HepG2 (cell line): ENCODE measurements around the gene NUBP2. TPM values are rescaled to one million over a fixed set of nuclear protein-coding genes. Genes with fewer than 3 reads are reported as not detected.

ENCODE experiments used
- CEBPG ChIP-seq: IDR thresholded peaks from 2 replicates; pipeline ENCODE4 v1.6.1; 2016
- GZF1 ChIP-seq: sonication (generic); formaldehyde crosslinking; IDR thresholded peaks from 2 replicates; pipeline ENCODE4 v1.5.1; 2020; ENCODE audit warnings: mild to moderate bottlenecking, missing genetic modification reagents
- IRF1 ChIP-seq: sonication (generic); formaldehyde crosslinking; IDR thresholded peaks from 2 replicates; pipeline ENCODE4 v1.4.0; 2020; ENCODE audit warnings: low read depth, mild to moderate bottlenecking, missing genetic modification reagents
- KDM2A ChIP-seq: sonication (generic); formaldehyde crosslinking; IDR thresholded peaks from 2 replicates; pipeline ENCODE4 v1.4.0; 2020; ENCODE audit warnings: low read depth, missing genetic modification reagents, borderline replicate concordance
- MIXL1 ChIP-seq: IDR thresholded peaks from 2 replicates; pipeline ENCODE4 v1.6.1; 2016
- NFYB ChIP-seq: sonication (generic); formaldehyde crosslinking; IDR thresholded peaks from 2 replicates; pipeline ENCODE4 v1.4.0; 2020; ENCODE audit warnings: missing genetic modification reagents
- NR2C2 ChIP-seq: sonication (generic); formaldehyde crosslinking; IDR thresholded peaks from 2 replicates; pipeline ENCODE4 v1.4.0; 2020; ENCODE audit warnings: missing genetic modification reagents, mild to moderate bottlenecking, moderate library complexity, borderline replicate concordance
- PHF8 ChIP-seq: sonication (generic); formaldehyde crosslinking; IDR thresholded peaks from 2 replicates; pipeline ENCODE4 v1.5.0; 2020; ENCODE audit warnings: missing genetic modification reagents
- POLR2AphosphoS5 ChIP-seq: IDR thresholded peaks from 2 replicates; pipeline ENCODE4 v1.6.1; 2012; ENCODE audit warnings: low read depth, low read length
- SYNCRIP ChIP-seq: fragments of 200-400 bp; formaldehyde crosslinking; IDR thresholded peaks from 2 replicates; pipeline ENCODE4 v1.6.1; 2018; ENCODE audit warnings: mild to moderate bottlenecking, low read depth, low read length; ENCODE audit not compliant: insufficient read depth
- TCF7L2 ChIP-seq: IDR thresholded peaks from 2 replicates; pipeline ENCODE4 v1.6.1; 2011; ENCODE audit warnings: mild to moderate bottlenecking, low read depth, low read length, moderate library complexity
- ZC3H13 ChIP-seq: sonication (generic); formaldehyde crosslinking; IDR thresholded peaks from 2 replicates; pipeline ENCODE4 v1.8.1; 2023; ENCODE audit warnings: mild to moderate bottlenecking, missing genetic modification reagents, moderate library complexity
- ZNF557 ChIP-seq: sonication (generic); formaldehyde crosslinking; IDR thresholded peaks from 2 replicates; pipeline ENCODE4 v1.4.0; 2020; ENCODE audit warnings: missing genetic modification reagents
- polyA plus RNA-seq, 8 experiments: library from polyadenylated mRNA; depleted of rRNA in 3 of 8; stranded (reverse) in 7 of 8; unstranded in 1 of 8; fragments of >200 nt; fragmentation: Illumina TruSeq in 4 of 8; extraction: Trizol in 4 of 8; gene quantifications; 2 replicates each; pipeline versions ENCODE4 v1.2.1 to v1.2.3, GENCODE V29; 2011 to 2016; ENCODE audit warnings: low read depth in 4 of 8, missing spikeins in 1 of 8, mixed read lengths in 1 of 8; ENCODE audit not compliant: insufficient read depth in 1 of 8
- total RNA-seq, 5 experiments: library from RNA; depleted of rRNA; stranded (reverse); fragments of >200 nt; fragmentation: Illumina TruSeq; extraction: Trizol; gene quantifications; 2 replicates each; pipeline ENCODE4 v1.2.3, GENCODE V29; 2016; ENCODE audit warnings: low read depth in 1 of 5
- TF ChIP-seq, protein P1 (sequence below): sonication (generic); formaldehyde crosslinking; IDR thresholded peaks from 2 replicates; pipeline ENCODE4 v1.8.1; 2023; ENCODE audit warnings: mild to moderate bottlenecking, inconsistent platforms, moderate library complexity, missing genetic modification reagents, borderline replicate concordance
- TF ChIP-seq, protein P2 (sequence below): sonication (generic); formaldehyde crosslinking; IDR thresholded peaks from 2 replicates; pipeline ENCODE4 v1.8.0; 2022; ENCODE audit warnings: mild to moderate bottlenecking, missing genetic modification reagents, moderate library complexity
- TF ChIP-seq, protein P3 (sequence below): IDR thresholded peaks from 2 replicates; pipeline ENCODE4 v1.6.1; 2016; ENCODE audit warnings: mild to moderate bottlenecking
- TF ChIP-seq, protein P4 (sequence below): sonication (generic); formaldehyde crosslinking; IDR thresholded peaks from 2 replicates; pipeline ENCODE4 v1.4.0; 2020; ENCODE audit warnings: mild to moderate bottlenecking, missing genetic modification reagents, borderline replicate concordance
- TF ChIP-seq, protein P5 (sequence below): sonication (generic); formaldehyde crosslinking; IDR thresholded peaks from 2 replicates; pipeline ENCODE4 v1.8.0; 2022; ENCODE audit warnings: missing genetic modification reagents, mild to moderate bottlenecking, borderline replicate concordance
- TF ChIP-seq, protein P6 (sequence below): sonication (generic); formaldehyde crosslinking; IDR thresholded peaks from 2 replicates; pipeline ENCODE4 v1.9.0; 2022; ENCODE audit warnings: low read depth, missing genetic modification reagents

The NUBP2 gene
- total and polyA plus RNA-seq, 2 of the 13 experiments (the other 11 are each of a cell fraction or from before 2014, with no cell fraction given) = 25.7 to 61.5 TPM

GRCh38 chr16:1830213-1830612 is 47.5 kb downstream of the NUBP2 start (continued):
- TF ChIP-seq, protein P1, sequence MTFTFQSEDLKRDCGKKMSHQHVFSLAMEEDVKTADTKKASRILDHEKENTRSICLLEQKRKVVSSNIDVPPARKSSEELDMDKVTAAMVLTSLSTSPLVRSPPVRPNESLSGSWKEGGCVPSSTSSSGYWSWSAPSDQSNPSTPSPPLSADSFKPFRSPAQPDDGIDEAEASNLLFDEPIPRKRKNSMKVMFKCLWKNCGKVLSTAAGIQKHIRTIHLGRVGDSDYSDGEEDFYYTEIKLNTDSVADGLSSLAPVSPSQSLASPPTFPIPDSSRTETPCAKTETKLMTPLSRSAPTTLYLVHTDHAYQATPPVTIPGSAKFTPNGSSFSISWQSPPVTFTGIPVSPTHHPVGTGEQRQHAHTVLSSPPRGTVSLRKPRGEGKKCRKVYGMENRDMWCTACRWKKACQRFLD = no peak
- TF ChIP-seq NFYB = no peak
- TF ChIP-seq, protein P2, sequence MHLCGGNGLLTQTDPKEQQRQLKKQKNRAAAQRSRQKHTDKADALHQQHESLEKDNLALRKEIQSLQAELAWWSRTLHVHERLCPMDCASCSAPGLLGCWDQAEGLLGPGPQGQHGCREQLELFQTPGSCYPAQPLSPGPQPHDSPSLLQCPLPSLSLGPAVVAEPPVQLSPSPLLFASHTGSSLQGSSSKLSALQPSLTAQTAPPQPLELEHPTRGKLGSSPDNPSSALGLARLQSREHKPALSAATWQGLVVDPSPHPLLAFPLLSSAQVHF (CRISPR knock-in tag) = no peak
- TF ChIP-seq, protein P3, sequence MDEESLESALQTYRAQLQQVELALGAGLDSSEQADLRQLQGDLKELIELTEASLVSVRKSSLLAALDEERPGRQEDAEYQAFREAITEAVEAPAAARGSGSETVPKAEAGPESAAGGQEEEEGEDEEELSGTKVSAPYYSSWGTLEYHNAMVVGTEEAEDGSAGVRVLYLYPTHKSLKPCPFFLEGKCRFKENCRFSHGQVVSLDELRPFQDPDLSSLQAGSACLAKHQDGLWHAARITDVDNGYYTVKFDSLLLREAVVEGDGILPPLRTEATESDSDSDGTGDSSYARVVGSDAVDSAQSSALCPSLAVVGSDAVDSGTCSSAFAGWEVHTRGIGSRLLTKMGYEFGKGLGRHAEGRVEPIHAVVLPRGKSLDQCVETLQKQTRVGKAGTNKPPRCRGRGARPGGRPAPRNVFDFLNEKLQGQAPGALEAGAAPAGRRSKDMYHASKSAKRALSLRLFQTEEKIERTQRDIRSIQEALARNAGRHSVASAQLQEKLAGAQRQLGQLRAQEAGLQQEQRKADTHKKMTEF (CRISPR knock-in tag) = peak; percentile 26; the same call in 1 of the 2 replicates
- no peak for TF ChIP-seq IRF1
- TF ChIP-seq PHF8 = no peak
- TF ChIP-seq NR2C2 (CRISPR knock-in tag) = no peak
- no peak for TF ChIP-seq POLR2AphosphoS5
- peak; percentile 75 for TF ChIP-seq CEBPG (CRISPR knock-in tag)
- TF ChIP-seq KDM2A (CRISPR knock-in tag) = no peak
- TF ChIP-seq ZC3H13 (CRISPR knock-in tag) = no peak
- TF ChIP-seq, protein P4, sequence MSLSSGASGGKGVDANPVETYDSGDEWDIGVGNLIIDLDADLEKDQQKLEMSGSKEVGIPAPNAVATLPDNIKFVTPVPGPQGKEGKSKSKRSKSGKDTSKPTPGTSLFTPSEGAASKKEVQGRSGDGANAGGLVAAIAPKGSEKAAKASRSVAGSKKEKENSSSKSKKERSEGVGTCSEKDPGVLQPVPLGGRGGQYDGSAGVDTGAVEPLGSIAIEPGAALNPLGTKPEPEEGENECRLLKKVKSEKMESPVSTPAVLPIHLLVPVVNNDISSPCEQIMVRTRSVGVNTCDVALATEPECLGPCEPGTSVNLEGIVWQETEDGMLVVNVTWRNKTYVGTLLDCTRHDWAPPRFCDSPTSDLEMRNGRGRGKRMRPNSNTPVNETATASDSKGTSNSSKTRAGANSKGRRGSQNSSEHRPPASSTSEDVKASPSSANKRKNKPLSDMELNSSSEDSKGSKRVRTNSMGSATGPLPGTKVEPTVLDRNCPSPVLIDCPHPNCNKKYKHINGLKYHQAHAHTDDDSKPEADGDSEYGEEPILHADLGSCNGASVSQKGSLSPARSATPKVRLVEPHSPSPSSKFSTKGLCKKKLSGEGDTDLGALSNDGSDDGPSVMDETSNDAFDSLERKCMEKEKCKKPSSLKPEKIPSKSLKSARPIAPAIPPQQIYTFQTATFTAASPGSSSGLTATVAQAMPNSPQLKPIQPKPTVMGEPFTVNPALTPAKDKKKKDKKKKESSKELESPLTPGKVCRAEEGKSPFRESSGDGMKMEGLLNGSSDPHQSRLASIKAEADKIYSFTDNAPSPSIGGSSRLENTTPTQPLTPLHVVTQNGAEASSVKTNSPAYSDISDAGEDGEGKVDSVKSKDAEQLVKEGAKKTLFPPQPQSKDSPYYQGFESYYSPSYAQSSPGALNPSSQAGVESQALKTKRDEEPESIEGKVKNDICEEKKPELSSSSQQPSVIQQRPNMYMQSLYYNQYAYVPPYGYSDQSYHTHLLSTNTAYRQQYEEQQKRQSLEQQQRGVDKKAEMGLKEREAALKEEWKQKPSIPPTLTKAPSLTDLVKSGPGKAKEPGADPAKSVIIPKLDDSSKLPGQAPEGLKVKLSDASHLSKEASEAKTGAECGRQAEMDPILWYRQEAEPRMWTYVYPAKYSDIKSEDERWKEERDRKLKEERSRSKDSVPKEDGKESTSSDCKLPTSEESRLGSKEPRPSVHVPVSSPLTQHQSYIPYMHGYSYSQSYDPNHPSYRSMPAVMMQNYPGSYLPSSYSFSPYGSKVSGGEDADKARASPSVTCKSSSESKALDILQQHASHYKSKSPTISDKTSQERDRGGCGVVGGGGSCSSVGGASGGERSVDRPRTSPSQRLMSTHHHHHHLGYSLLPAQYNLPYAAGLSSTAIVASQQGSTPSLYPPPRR (CRISPR knock-in tag) = no peak
- 0 out of 2 replicates have a peak, but pooled peaks have one; percentile 46 for TF ChIP-seq MIXL1 (CRISPR knock-in tag)
- no peak for TF ChIP-seq SYNCRIP
- TF ChIP-seq, protein P5, sequence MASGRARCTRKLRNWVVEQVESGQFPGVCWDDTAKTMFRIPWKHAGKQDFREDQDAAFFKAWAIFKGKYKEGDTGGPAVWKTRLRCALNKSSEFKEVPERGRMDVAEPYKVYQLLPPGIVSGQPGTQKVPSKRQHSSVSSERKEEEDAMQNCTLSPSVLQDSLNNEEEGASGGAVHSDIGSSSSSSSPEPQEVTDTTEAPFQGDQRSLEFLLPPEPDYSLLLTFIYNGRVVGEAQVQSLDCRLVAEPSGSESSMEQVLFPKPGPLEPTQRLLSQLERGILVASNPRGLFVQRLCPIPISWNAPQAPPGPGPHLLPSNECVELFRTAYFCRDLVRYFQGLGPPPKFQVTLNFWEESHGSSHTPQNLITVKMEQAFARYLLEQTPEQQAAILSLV (CRISPR knock-in tag) = no peak
- TF ChIP-seq TCF7L2 = no peak
- no peak for TF ChIP-seq GZF1 (CRISPR knock-in tag)
- TF ChIP-seq ZNF557 (CRISPR knock-in tag) = no peak
- TF ChIP-seq, protein P6, sequence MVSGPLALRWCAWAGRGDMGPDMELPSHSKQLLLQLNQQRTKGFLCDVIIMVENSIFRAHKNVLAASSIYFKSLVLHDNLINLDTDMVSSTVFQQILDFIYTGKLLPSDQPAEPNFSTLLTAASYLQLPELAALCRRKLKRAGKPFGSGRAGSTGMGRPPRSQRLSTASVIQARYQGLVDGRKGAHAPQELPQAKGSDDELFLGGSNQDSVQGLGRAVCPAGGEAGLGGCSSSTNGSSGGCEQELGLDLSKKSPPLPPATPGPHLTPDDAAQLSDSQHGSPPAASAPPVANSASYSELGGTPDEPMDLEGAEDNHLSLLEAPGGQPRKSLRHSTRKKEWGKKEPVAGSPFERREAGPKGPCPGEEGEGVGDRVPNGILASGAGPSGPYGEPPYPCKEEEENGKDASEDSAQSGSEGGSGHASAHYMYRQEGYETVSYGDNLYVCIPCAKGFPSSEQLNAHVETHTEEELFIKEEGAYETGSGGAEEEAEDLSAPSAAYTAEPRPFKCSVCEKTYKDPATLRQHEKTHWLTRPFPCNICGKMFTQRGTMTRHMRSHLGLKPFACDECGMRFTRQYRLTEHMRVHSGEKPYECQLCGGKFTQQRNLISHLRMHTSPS (CRISPR knock-in tag) = no peak
